ENCODE measurements around the gene ISOC2. TPM values are rescaled to one million over a fixed set of nuclear protein-coding genes. Genes with fewer than 3 reads are reported as not detected.
A peak's percentile ranks its signal among the peaks of the same experiment; 100 is the strongest.
"Not testable (repeated sequence)": the region's sequence is repeated elsewhere in the genome, so short reads cannot be mapped to it uniquely, and the experiment has no call there.

ISOC2 gene
- total RNA-seq, 1 experiment from 2014 or later = 185 TPM

- Histone ChIP-seq H3K4me3 (ENCODE audit: insufficient read depth, low read depth, low read length) (no peak overlapping the region), H3K27me3 (ENCODE audit: control insufficient read depth, insufficient read depth, low read length) (peaks cover 2% of the 10 kb centered on the region; the same call in 1 of the 2 replicates), H3K36me3 (replicated peaks; ENCODE audit: control insufficient read depth, insufficient read depth, low read length) (peaks cover 16% of the 10 kb centered on the region)
- no peak for DNase-seq
Measured at GRCh38 chr19:55410168-55410567, 51.3 kb downstream of the ISOC2 start.

- DNase-seq; H3K4me3 ChIP-seq (ENCODE audit: insufficient read depth, low read depth, low read length); H3K27me3 ChIP-seq (ENCODE audit: control insufficient read depth, insufficient read depth, low read length): not testable (repeated sequence)
- H3K36me3 ChIP-seq (replicated peaks; ENCODE audit: control insufficient read depth, insufficient read depth, low read length) = peaks cover 21% of the 10 kb centered on the region
Measured at GRCh38 chr19:55409179-55409578, 52.3 kb downstream of the ISOC2 start.

- peaks cover 25% of the 10 kb centered on the region for H3K36me3 ChIP-seq (replicated peaks; ENCODE audit: control insufficient read depth, insufficient read depth, low read length)
- H3K4me3 ChIP-seq (ENCODE audit: insufficient read depth, low read depth, low read length) = peak overlapping the region; percentile 10
- no peak for DNase-seq
- H3K27me3 ChIP-seq (ENCODE audit: control insufficient read depth, insufficient read depth, low read length) = peaks cover 2% of the 10 kb centered on the region; the same call in 1 of the 2 replicates
Measured at GRCh38 chr19:55408533-55408872, 52.9 kb downstream of the ISOC2 start.

- Histone ChIP-seq H3K36me3 (replicated peaks; ENCODE audit: control insufficient read depth, insufficient read depth, low read length) (peaks cover 30% of the 10 kb centered on the region), H3K4me3 (ENCODE audit: insufficient read depth, low read depth, low read length) (peak overlapping the region; percentile 96), H3K27me3 (ENCODE audit: control insufficient read depth, insufficient read depth, low read length) (peaks cover 2% of the 10 kb centered on the region; the same call in 1 of the 2 replicates)
- peak; percentile 99 for DNase-seq
Measured at GRCh38 chr19:55407800-55408532, 53.5 kb downstream of the ISOC2 start.

- peak within 1 kb of the TSS; percentile 96 for H3K4me3 ChIP-seq (ENCODE audit: insufficient read depth, low read depth, low read length)
- H3K36me3 ChIP-seq (replicated peaks; ENCODE audit: control insufficient read depth, insufficient read depth, low read length) = peaks cover 34% of the 10 kb centered on the region
- not testable (repeated sequence) for H3K27me3 ChIP-seq (ENCODE audit: control insufficient read depth, insufficient read depth, low read length); DNase-seq
Measured at GRCh38 chr19:55407550-55407799, 54.0 kb downstream of the ISOC2 start, which contains the start of gene UBE2S. UBE2S (minus strand) TSS chr19:55407788; CDS start chr19:55407589, 199 bp downstream.

- peaks cover 2% of the 10 kb centered on the region; the same call in 1 of the 2 replicates for H3K27me3 ChIP-seq (ENCODE audit: control insufficient read depth, insufficient read depth, low read length)
- peaks cover 39% of the 10 kb centered on the region for H3K36me3 ChIP-seq (replicated peaks; ENCODE audit: control insufficient read depth, insufficient read depth, low read length)
- peak; percentile 80 for DNase-seq
- H3K4me3 ChIP-seq (ENCODE audit: insufficient read depth, low read depth, low read length) = peak overlapping the region; percentile 96
Measured at GRCh38 chr19:55406826-55407549, 54.5 kb downstream of the ISOC2 start.

GRCh38 chr19:55406091-55406825 lies 55.2 kb downstream of the ISOC2 start:
- H3K4me3 ChIP-seq (ENCODE audit: insufficient read depth, low read depth, low read length) = peak overlapping the region; percentile 96
- no peak for DNase-seq
- no peaks in the 10 kb centered on the region for H3K27me3 ChIP-seq (ENCODE audit: control insufficient read depth, insufficient read depth, low read length)
- peaks cover 43% of the 10 kb centered on the region for H3K36me3 ChIP-seq (replicated peaks; ENCODE audit: control insufficient read depth, insufficient read depth, low read length)

GRCh38 chr19:55405638-55406037 lies 55.8 kb downstream of the ISOC2 start:
- H3K4me3 ChIP-seq (ENCODE audit: insufficient read depth, low read depth, low read length) = 0 out of 2 replicates have a peak overlapping the region, but pooled peaks have one; percentile 96
- DNase-seq = no peak
- no peaks in the 10 kb centered on the region for H3K27me3 ChIP-seq (ENCODE audit: control insufficient read depth, insufficient read depth, low read length)
- peaks cover 47% of the 10 kb centered on the region for H3K36me3 ChIP-seq (replicated peaks; ENCODE audit: control insufficient read depth, insufficient read depth, low read length)

Other genes with a start within 250 kb of the ISOC2 start
- 1.2 and 1.7 TPM in 2 replicates for gene TMEM86B, start 232.9 kb downstream of the ISOC2 start, total RNA-seq (2014; rRNA removed; shearing (Covaris generic))
- 51.7 and 53.1 TPM in 2 replicates for gene PPP6R1, start 202.6 kb downstream of the ISOC2 start, total RNA-seq (2014; rRNA removed; shearing (Covaris generic))
- gene HSPBP1, start 181.5 kb downstream of the ISOC2 start, total RNA-seq (2014; rRNA removed; shearing (Covaris generic)) = 54.4 and 92.3 TPM in 2 replicates
- gene BRSK1, start 177.6 kb downstream of the ISOC2 start, total RNA-seq (2014; rRNA removed; shearing (Covaris generic)) = 20.3 and 31.3 TPM in 2 replicates
- 0.24 TPM in 1 of 2 replicates, not detected in the other for gene TMEM150B, start 136.3 kb downstream of the ISOC2 start, total RNA-seq (2014; rRNA removed; shearing (Covaris generic))
- gene KMT5C, start 121.8 kb downstream of the ISOC2 start, total RNA-seq (2014; rRNA removed; shearing (Covaris generic)) = 36.1 and 58.9 TPM in 2 replicates
- 0.17 and 0.30 TPM in 2 replicates for gene COX6B2, start 106.9 kb downstream of the ISOC2 start, total RNA-seq (2014; rRNA removed; shearing (Covaris generic))
- not detected in 2 replicates for gene GARIN5B, start 98.4 kb downstream of the ISOC2 start, total RNA-seq (2014; rRNA removed; shearing (Covaris generic))
- 0.59 and 1.2 TPM in 2 replicates for gene IL11, start 91.2 kb downstream of the ISOC2 start, total RNA-seq (2014; rRNA removed; shearing (Covaris generic))
- not detected in 2 replicates for gene TMEM190, start 84.8 kb downstream of the ISOC2 start, total RNA-seq (2014; rRNA removed; shearing (Covaris generic))
- 1.0 TPM in 1 of 2 replicates, not detected in the other for gene TMEM238, start 77.3 kb downstream of the ISOC2 start, total RNA-seq (2014; rRNA removed; shearing (Covaris generic))
- 458 and 505 TPM in 2 replicates for gene RPL28, start 75.7 kb downstream of the ISOC2 start, total RNA-seq (2014; rRNA removed; shearing (Covaris generic))
- gene UBE2S, start 53.9 kb downstream of the ISOC2 start, total RNA-seq (2014; rRNA removed; shearing (Covaris generic)) = 369 and 380 TPM in 2 replicates
- 0.04 and 0.07 TPM in 2 replicates for gene SHISA7, start 18.3 kb downstream of the ISOC2 start, total RNA-seq (2014; rRNA removed; shearing (Covaris generic))
- 1.6 and 3.7 TPM in 2 replicates for gene C19orf85, start 3.1 kb upstream of the ISOC2 start, total RNA-seq (2014; rRNA removed; shearing (Covaris generic))
- gene ZNF628, start 15.0 kb upstream of the ISOC2 start, total RNA-seq (2014; rRNA removed; shearing (Covaris generic)) = 5.8 and 8.1 TPM in 2 replicates
- 56.0 and 71.2 TPM in 2 replicates for gene NAT14, start 23.5 kb upstream of the ISOC2 start, total RNA-seq (2014; rRNA removed; shearing (Covaris generic))
- 0.48 and 0.87 TPM in 2 replicates for gene SSC5D, start 26.8 kb upstream of the ISOC2 start, total RNA-seq (2014; rRNA removed; shearing (Covaris generic))
- gene SBK2, start 75.5 kb upstream of the ISOC2 start, total RNA-seq (2014; rRNA removed; shearing (Covaris generic)) = 4.0 and 4.6 TPM in 2 replicates
- 0.17 and 2.4 TPM in 2 replicates for gene SBK3, start 83.9 kb upstream of the ISOC2 start, total RNA-seq (2014; rRNA removed; shearing (Covaris generic))
- 17.2 and 20.5 TPM in 2 replicates for gene ZNF579, start 119.2 kb upstream of the ISOC2 start, total RNA-seq (2014; rRNA removed; shearing (Covaris generic))
- 4.3 and 4.7 TPM in 2 replicates for gene FIZ1, start 137.9 kb upstream of the ISOC2 start, total RNA-seq (2014; rRNA removed; shearing (Covaris generic))
- 11.2 and 13.6 TPM in 2 replicates for gene ZNF524, start 138.6 kb upstream of the ISOC2 start, total RNA-seq (2014; rRNA removed; shearing (Covaris generic))
- 3.5 and 4.9 TPM in 2 replicates for gene ZNF865, start 144.0 kb upstream of the ISOC2 start, total RNA-seq (2014; rRNA removed; shearing (Covaris generic))
- 9.8 and 12.5 TPM in 2 replicates for gene ZNF784, start 162.9 kb upstream of the ISOC2 start, total RNA-seq (2014; rRNA removed; shearing (Covaris generic))
- 16.0 and 25.0 TPM in 2 replicates for gene ZNF580, start 179.4 kb upstream of the ISOC2 start, total RNA-seq (2014; rRNA removed; shearing (Covaris generic))
- gene ZNF581, start 182.0 kb upstream of the ISOC2 start, total RNA-seq (2014; rRNA removed; shearing (Covaris generic)) = 64.7 and 67.0 TPM in 2 replicates
- 13.2 and 14.4 TPM in 2 replicates for gene CCDC106, start 186.6 kb upstream of the ISOC2 start, total RNA-seq (2014; rRNA removed; shearing (Covaris generic))
- 231 and 289 TPM in 2 replicates for gene U2AF2, start 193.4 kb upstream of the ISOC2 start, total RNA-seq (2014; rRNA removed; shearing (Covaris generic))
- gene EPN1, start 213.6 kb upstream of the ISOC2 start, total RNA-seq (2014; rRNA removed; shearing (Covaris generic)) = 156 and 157 TPM in 2 replicates

All from H7 (cell line).